Tibial nerve (tissue), 3 donors: Measurements from ENCODE around the gene ADAM10.

Experiments
- POLR2A ChIP-seq, 2 donors: fragments of 450-650 bp; IDR thresholded peaks; one replicate each; pipeline ENCODE4 v1.6.1; 2017; ENCODE audit warnings: antibody characterized with exemption in 2 of 2, mild to moderate bottlenecking in 2 of 2, moderate library complexity in 2 of 2
- TF ChIP-seq, protein P1 (sequence below), 5 experiments: fragments of 200-600 bp in 3 of 5; fragments of 450-650 bp in 2 of 5; sonication (generic) in 3 of 5; IDR thresholded peaks; one replicate each; pipeline ENCODE4 v1.5.1; 2016 to 2019; ENCODE audit warnings: antibody characterized with exemption in 5 of 5, mild to moderate bottlenecking in 3 of 5, moderate library complexity in 2 of 5

DNA sequence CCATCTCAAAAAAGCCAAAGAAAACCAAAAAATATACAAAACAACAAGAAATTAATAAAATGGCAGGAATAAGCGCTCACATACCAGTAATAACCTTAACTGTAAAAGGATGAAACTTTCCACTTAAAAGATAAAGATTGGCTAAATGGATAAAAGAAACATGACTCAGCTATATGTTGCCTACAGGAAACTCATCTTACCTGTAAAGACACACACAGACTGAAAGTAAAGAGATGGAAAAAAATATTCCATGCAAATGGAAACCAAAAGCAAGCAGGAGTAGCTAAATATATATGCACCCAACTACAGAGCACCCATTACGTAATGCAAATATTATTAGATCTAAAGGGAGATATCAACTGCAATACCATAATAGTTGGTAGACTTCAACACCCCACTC, 49.7 kb downstream of the ADAM10 start:
- TF ChIP-seq, protein P1, sequence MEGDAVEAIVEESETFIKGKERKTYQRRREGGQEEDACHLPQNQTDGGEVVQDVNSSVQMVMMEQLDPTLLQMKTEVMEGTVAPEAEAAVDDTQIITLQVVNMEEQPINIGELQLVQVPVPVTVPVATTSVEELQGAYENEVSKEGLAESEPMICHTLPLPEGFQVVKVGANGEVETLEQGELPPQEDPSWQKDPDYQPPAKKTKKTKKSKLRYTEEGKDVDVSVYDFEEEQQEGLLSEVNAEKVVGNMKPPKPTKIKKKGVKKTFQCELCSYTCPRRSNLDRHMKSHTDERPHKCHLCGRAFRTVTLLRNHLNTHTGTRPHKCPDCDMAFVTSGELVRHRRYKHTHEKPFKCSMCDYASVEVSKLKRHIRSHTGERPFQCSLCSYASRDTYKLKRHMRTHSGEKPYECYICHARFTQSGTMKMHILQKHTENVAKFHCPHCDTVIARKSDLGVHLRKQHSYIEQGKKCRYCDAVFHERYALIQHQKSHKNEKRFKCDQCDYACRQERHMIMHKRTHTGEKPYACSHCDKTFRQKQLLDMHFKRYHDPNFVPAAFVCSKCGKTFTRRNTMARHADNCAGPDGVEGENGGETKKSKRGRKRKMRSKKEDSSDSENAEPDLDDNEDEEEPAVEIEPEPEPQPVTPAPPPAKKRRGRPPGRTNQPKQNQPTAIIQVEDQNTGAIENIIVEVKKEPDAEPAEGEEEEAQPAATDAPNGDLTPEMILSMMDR (IDR thresholded peaks at IDR 0.05): no peak
- TF ChIP-seq POLR2A (IDR thresholded peaks at IDR 0.05): no peak
